Activated CD4-positive, alpha-beta memory T cell treated with anti-CD3 and anti-CD28 coated beads for 36 hours (primary cell): ENCODE measurements around the gene ACTL6B. TPM values are rescaled to one million over a fixed set of nuclear protein-coding genes. Genes with fewer than 3 reads are reported as not detected.
"Not testable (repeated sequence)": the region's sequence is repeated elsewhere in the genome, so short reads cannot be mapped to it uniquely, and the experiment has no call there.

Experiments used
- CTCF ChIA-PET: fragments of 350-600 bp; sonication (Branson Sonifier 250); formaldehyde crosslinking; loops from one replicate; lab custom pipeline; 2021; ENCODE audit warnings: antibody characterized with exemption, inconsistent platforms; lab: Charles Lee
- POLR2A ChIA-PET: fragments of 350-600 bp; sonication (Branson Sonifier 250); formaldehyde crosslinking; loops from one replicate; lab custom pipeline; 2021; ENCODE audit warnings: antibody characterized with exemption; lab: Charles Lee
- DNase-seq: peaks from one replicate; pipeline ENCODE4 v3.0.0-alpha.2; 2020
- H3K27ac Mint-ChIP-seq: one replicate; pipeline ENCODE4 v1.8.0; 2021; ENCODE audit warnings: mixed read lengths
- H3K27me3 Mint-ChIP-seq: one replicate; pipeline ENCODE4 v1.8.0; 2021; ENCODE audit warnings: mixed read lengths
- H3K36me3 Mint-ChIP-seq: one replicate; pipeline ENCODE4 v1.8.0; 2021; ENCODE audit warnings: mixed read lengths
- H3K4me1 Mint-ChIP-seq: one replicate; pipeline ENCODE4 v1.8.0; 2021; ENCODE audit warnings: low read depth, mixed read lengths
- H3K4me3 Mint-ChIP-seq: one replicate; pipeline ENCODE4 v1.8.0; 2021; ENCODE audit warnings: mild to moderate bottlenecking, mixed read lengths
- H3K9me3 Mint-ChIP-seq: one replicate; pipeline ENCODE4 v1.8.0; 2021; ENCODE audit warnings: mixed read lengths
- intact Hi-C: fragments of 100-400 bp; cut with micrococcal nuclease; formaldehyde crosslinking; loops from one replicate; pipeline ENCODE4 v1.15.1; 2023
- total RNA-seq, 2 experiments: library from RNA; stranded (reverse); gene quantifications; one replicate each; pipeline ENCODE4 v1.2.3, GENCODE V29; 2021

ACTL6B gene
- total RNA-seq, 2 experiments from 2014 or later: not detected

GRCh38 chr7:100676501-100677306 is 20.5 kb upstream of the ACTL6B start:
- Mint-ChIP-seq H3K4me3 (peak overlapping the region; percentile 70), H3K27ac (peak overlapping the region; percentile 69), H3K4me1 (peaks cover 23% of the 10 kb centered on the region), H3K9me3 (no peaks in the 10 kb centered on the region), H3K36me3 (peaks cover 35% of the 10 kb centered on the region), H3K27me3 (no peaks in the 10 kb centered on the region)
- intact Hi-C loops: no loop called here
- CTCF ChIA-PET: interaction anchor here (1.9 to 6.8 kb wide), 2 partner anchors 15 to 29 kb away, joined by 8 to 61 read pairs; partner anchors contain the start of gene POP7
- no peak for DNase-seq
- POLR2A ChIA-PET: interaction anchor here (0.6 to 0.9 kb wide), 4 partner anchors 9 to 64 kb away, joined by 3 read pairs; partner anchors contain the start of genes MOSPD3 and POP7

GRCh38 chr7:100675581-100676350 is 19.5 kb upstream of the ACTL6B start:
- intact Hi-C loops: loop anchor here (1.0 to 2.0 kb wide), 3 partner anchors 17 to 246 kb away; partner anchors contain the start of gene MEPCE
- CTCF ChIA-PET: interaction anchor here (1.9 to 6.8 kb wide), 2 partner anchors 16 to 30 kb away, joined by 8 to 61 read pairs; partner anchors contain the start of gene POP7
- Mint-ChIP-seq H3K9me3 (no peaks in the 10 kb centered on the region), H3K27ac (peak overlapping the region; percentile 88), H3K27me3 (no peaks in the 10 kb centered on the region), H3K4me3 (peak overlapping the region; percentile 86), H3K4me1 (peaks cover 21% of the 10 kb centered on the region), H3K36me3 (peaks cover 35% of the 10 kb centered on the region)
- DNase-seq: peak; percentile 87
- POLR2A ChIA-PET: interaction anchor here (0.8 to 1.3 kb wide), 2 partner anchors 17 to 91 kb away, joined by 3 read pairs; no protein-coding TSS in a partner anchor

- H3K9me3 Mint-ChIP-seq: no peaks in the 10 kb centered on the region
- ChIA-PET POLR2A (interaction anchor here (0.7 to 1.4 kb wide), 3 partner anchors 18 to 89 kb away, joined by 3 to 4 read pairs (median 3); partner anchors contain the start of genes FBXO24, LRCH4 and POP7), CTCF (interaction anchor here (1.1 to 1.5 kb wide), 2 partner anchors 14 to 17 kb away, joined by 3 to 6 read pairs; no protein-coding TSS in a partner anchor)
- intact Hi-C loops: loop anchor here (1.0 to 2.0 kb wide), 3 partner anchors 18 to 246 kb away; partner anchors contain the start of gene MEPCE
- peaks cover 16% of the 10 kb centered on the region for H3K4me1 Mint-ChIP-seq
- H3K27ac Mint-ChIP-seq: peak overlapping the region; percentile 97
- H3K4me3 Mint-ChIP-seq: peak overlapping the region; percentile 95
- H3K36me3 Mint-ChIP-seq: peaks cover 34% of the 10 kb centered on the region
- no peak for DNase-seq
- no peaks in the 10 kb centered on the region for H3K27me3 Mint-ChIP-seq
Measured at GRCh38 chr7:100675105-100675451, 18.8 kb upstream of the ACTL6B start.

GRCh38 chr7:100674411-100675104 is 18.3 kb upstream of the ACTL6B start:
- Mint-ChIP-seq H3K36me3 (peaks cover 28% of the 10 kb centered on the region), H3K9me3 (no peaks in the 10 kb centered on the region), H3K4me1 (peaks cover 13% of the 10 kb centered on the region), H3K27ac (peak overlapping the region; percentile 97), H3K27me3 (no peaks in the 10 kb centered on the region), H3K4me3 (peak overlapping the region; percentile 95)
- intact Hi-C loops: loop anchor here (1.0 to 2.0 kb wide), 3 partner anchors 18 to 245 kb away; partner anchors contain the start of gene MEPCE
- peak; percentile 36 for DNase-seq
- POLR2A ChIA-PET: interaction anchor here (0.7 to 1.4 kb wide), 3 partner anchors 18 to 89 kb away, joined by 3 to 4 read pairs (median 3); partner anchors contain the start of genes FBXO24, LRCH4 and POP7
- CTCF ChIA-PET: interaction anchor here (0.7 to 1.5 kb wide), 5 partner anchors 15 to 72 kb away, joined by 3 to 7 read pairs (median 4); partner anchors contain the start of genes PCOLCE and POP7

- H3K9me3 Mint-ChIP-seq: no peaks in the 10 kb centered on the region
- peak overlapping the region; percentile 97 for H3K27ac Mint-ChIP-seq
- peaks cover 24% of the 10 kb centered on the region for H3K36me3 Mint-ChIP-seq
- H3K4me3 Mint-ChIP-seq: peak overlapping the region; percentile 95
- intact Hi-C loops: loop anchor here (1.0 to 2.0 kb wide), 6 partner anchors 19 to 195 kb away; partner anchors contain the start of genes FBXO24, LRCH4, MOSPD3 and TSC22D4
- peak; percentile 51 for DNase-seq
- POLR2A ChIA-PET: interaction anchor here (1.4 kb wide), 1 partner anchor 88 kb away, joined by 4 read pairs; the partner anchor contains the start of genes FBXO24 and LRCH4
- CTCF ChIA-PET: interaction anchor here (1.0 to 1.5 kb wide), 3 partner anchors 15 to 41 kb away, joined by 4 to 7 read pairs (median 6); partner anchors contain the start of gene POP7
- H3K4me1 Mint-ChIP-seq: peaks cover 10% of the 10 kb centered on the region
- H3K27me3 Mint-ChIP-seq: no peaks in the 10 kb centered on the region
Measured at GRCh38 chr7:100673942-100674410, 17.7 kb upstream of the ACTL6B start.

GRCh38 chr7:100673302-100673941 is 17.2 kb upstream of the ACTL6B start, which contains the start of gene GNB2:
GNB2 (plus strand) TSS chr7:100673740; CDS start chr7:100676266, 2,526 bp downstream.
- ChIA-PET CTCF (interaction anchor here (0.9 to 1.6 kb wide), 5 partner anchors 18 to 127 kb away, joined by 3 to 11 read pairs (median 4); partner anchors contain the start of gene POP7), POLR2A (interaction anchor here (0.6 to 1.5 kb wide), 7 partner anchors 18 to 244 kb away, joined by 3 to 7 read pairs (median 3); partner anchors contain the start of genes AGFG2, FBXO24, LRCH4 and MOSPD3)
- peak; percentile 100 for DNase-seq
- intact Hi-C loops: loop anchor here (1.0 kb wide), 5 partner anchors 32 to 194 kb away; partner anchors contain the start of genes FBXO24, LRCH4, MOSPD3 and TSC22D4
- Mint-ChIP-seq H3K4me3 (peak within 1 kb of the TSS; percentile 95), H3K4me1 (peaks cover 8% of the 10 kb centered on the region), H3K27ac (peak within 1 kb of the TSS; percentile 97), H3K27me3 (no peaks in the 10 kb centered on the region), H3K36me3 (peaks cover 22% of the 10 kb centered on the region), H3K9me3 (no peaks in the 10 kb centered on the region)

GRCh38 chr7:100671353-100672327 is 15.4 kb upstream of the ACTL6B start:
- POLR2A ChIA-PET: interaction anchor here (1.5 kb wide), 1 partner anchor 59 kb away, joined by 7 read pairs; the partner anchor contains the start of gene MOSPD3
- peaks cover 4% of the 10 kb centered on the region for H3K4me1 Mint-ChIP-seq

GRCh38 chr7:100670074-100670473 is 13.8 kb upstream of the ACTL6B start:
- H3K36me3 Mint-ChIP-seq: peaks cover 6% of the 10 kb centered on the region
- ChIA-PET POLR2A (no interaction called here), CTCF (interaction anchor here (1.0 to 1.3 kb wide), 3 partner anchors 21 to 187 kb away, joined by 3 to 5 read pairs (median 4); no protein-coding TSS in a partner anchor)
- H3K4me3 Mint-ChIP-seq: no peak overlapping the region
- intact Hi-C loops: no loop called here
- DNase-seq: no peak
- peaks cover 2% of the 10 kb centered on the region for H3K27me3 Mint-ChIP-seq
- no peaks in the 10 kb centered on the region for H3K4me1 Mint-ChIP-seq
- H3K27ac Mint-ChIP-seq: no peak overlapping the region
- H3K9me3 Mint-ChIP-seq: no peaks in the 10 kb centered on the region

More at GRCh38 chr7:100671353-100672327, 15.4 kb upstream of the ACTL6B start:
- peaks cover 10% of the 10 kb centered on the region for H3K36me3 Mint-ChIP-seq
- intact Hi-C loops: no loop called here
- CTCF ChIA-PET: interaction anchor here (0.6 to 1.6 kb wide), 2 partner anchors 34 to 204 kb away, joined by 3 to 11 read pairs; partner anchors contain the start of gene POP7
- no peaks in the 10 kb centered on the region for H3K9me3 Mint-ChIP-seq
- no peak for DNase-seq
- H3K4me3 Mint-ChIP-seq: no peak overlapping the region
- H3K27ac Mint-ChIP-seq: no peak overlapping the region
- H3K27me3 Mint-ChIP-seq: peaks cover 2% of the 10 kb centered on the region

- H3K27me3 Mint-ChIP-seq, H3K4me1 Mint-ChIP-seq: not testable (repeated sequence)
Measured at GRCh38 chr7:100669106-100669505, 12.9 kb upstream of the ACTL6B start.

More at GRCh38 chr7:100669106-100669505, 12.9 kb upstream of the ACTL6B start:
- H3K4me3 Mint-ChIP-seq, H3K27ac Mint-ChIP-seq, DNase-seq, intact Hi-C loops, H3K9me3 Mint-ChIP-seq, H3K36me3 Mint-ChIP-seq, POLR2A ChIA-PET: not testable (repeated sequence)
- CTCF ChIA-PET: interaction anchor here (0.6 to 2.4 kb wide), 3 partner anchors 21 to 35 kb away, joined by 4 to 7 read pairs (median 5); no protein-coding TSS in a partner anchor
